GM12875 (cell line): Measurements from ENCODE around the gene MICALL1.
"Not testable (repeated sequence)": the region's sequence is repeated elsewhere in the genome, so short reads cannot be mapped to it uniquely, and the experiment has no call there.

Source experiments
- H3K4me3 ChIP-seq: one replicate; pipeline ENCODE4 v1.5.1; 2011; ENCODE audit warnings: low read depth, low read length, control low read depth
- CTCF ChIP-seq: IDR thresholded peaks from 2 replicates; pipeline ENCODE4 v1.5.1; 2011; ENCODE audit warnings: low read depth, mild to moderate bottlenecking, control low read depth, inconsistent platforms, low read length, moderate library complexity, borderline replicate concordance; ENCODE audit not compliant: insufficient read depth

MICALL1 gene

DNA sequence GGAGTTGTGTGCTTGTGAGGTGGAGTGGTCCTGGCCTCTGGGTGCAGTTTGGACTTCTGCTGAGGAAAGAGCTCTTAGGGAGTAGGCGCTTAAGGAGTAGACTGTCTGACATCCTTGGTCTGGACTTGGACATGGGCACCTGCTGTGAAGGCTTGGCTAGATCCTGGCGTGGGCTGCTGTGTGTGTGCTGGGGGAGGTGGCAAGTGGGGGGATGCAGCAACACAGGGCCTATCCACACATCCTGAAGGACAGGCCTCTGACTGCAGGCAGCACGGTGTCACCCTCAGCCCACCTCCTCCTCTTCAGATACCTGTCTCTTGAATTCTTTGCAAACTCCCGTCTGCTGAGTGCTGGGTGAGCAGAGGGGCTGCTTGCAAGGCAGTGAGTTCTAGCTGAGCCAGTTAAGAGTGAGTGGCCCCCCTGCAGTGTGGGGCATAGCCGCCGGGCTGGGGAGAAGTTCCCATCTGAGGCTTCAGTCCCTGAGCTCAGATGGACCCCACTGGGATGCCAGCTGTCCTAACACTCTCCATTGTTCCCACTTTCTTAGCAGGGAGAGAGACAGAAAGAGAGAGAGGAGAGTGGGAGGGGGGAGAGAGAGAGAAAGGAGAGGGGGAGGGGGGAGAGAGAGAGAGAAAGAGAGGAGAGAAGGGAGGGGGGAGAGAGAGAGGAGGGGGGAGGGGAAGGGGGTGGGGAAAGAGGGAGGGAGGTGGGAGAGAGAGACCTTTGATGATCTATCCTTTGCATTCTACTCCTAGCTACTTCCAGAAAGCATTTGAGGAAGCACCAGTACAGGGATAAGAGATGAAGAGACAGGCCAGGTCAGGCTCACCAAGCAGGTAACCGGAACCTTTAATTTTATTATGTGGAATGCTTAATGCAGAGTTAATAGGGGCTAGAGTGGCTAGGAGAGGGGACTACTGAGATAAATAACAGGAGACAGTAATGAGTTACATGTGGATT is 65.7 kb downstream of the MICALL1 start:
- H3K4me3 ChIP-seq = no peak overlapping the region

DNA sequence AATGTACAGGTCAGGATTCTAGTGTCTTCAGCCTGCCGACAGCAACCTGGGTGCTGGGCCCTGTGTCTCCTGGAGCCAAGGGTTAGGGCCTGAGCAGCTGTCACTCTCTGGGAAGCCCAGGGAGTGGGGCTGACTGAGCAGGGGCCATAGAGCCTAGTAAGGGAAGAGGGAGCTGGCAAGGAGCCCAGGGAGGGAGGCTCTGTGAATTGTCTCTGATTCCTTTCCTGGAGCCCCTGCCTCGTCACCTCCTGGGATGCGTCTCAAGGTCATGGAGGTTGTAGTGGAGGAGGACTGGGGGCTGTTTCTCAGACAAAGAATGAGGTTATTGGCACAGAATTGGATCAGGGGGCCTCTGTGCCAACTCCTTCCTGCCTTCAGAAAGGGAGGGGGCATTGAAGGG is 66.4 kb downstream of the MICALL1 start:
- TF ChIP-seq CTCF = no peak
- H3K4me3 ChIP-seq = no peak overlapping the region

More for the DNA sequence above, 65.7 kb downstream of the MICALL1 start:
- TF ChIP-seq CTCF = no peak

- H3K4me3 ChIP-seq = no peak overlapping the region
- no peak for TF ChIP-seq CTCF
Observed at GRCh38 chr22:37973271-37974170, 67.4 kb downstream of the MICALL1 start.

GRCh38 chr22:37975153-37975552 is 69.1 kb downstream of the MICALL1 start:
- H3K4me3 ChIP-seq = no peak overlapping the region
- no peak for TF ChIP-seq CTCF

DNA sequence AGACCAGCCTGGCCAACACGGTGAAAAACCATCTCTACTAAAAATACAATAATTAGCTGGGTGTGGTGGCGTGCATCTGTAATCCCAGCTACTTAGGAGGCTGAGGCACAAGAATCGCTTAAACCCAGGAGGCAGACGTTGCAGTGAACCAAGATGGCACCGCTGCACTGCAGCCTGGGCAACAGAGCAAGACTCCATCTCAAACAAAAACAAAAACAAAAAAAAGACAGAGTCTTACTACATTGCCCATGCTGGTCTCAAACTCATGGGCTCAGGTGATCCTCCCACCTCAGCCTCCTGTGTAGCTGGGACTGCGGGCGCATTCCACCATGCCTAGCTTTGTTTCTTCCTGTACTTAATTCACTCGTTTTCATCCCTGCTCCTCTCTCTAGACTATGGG is 69.9 kb downstream of the MICALL1 start:
- H3K4me3 ChIP-seq = not testable (repeated sequence)

DNA sequence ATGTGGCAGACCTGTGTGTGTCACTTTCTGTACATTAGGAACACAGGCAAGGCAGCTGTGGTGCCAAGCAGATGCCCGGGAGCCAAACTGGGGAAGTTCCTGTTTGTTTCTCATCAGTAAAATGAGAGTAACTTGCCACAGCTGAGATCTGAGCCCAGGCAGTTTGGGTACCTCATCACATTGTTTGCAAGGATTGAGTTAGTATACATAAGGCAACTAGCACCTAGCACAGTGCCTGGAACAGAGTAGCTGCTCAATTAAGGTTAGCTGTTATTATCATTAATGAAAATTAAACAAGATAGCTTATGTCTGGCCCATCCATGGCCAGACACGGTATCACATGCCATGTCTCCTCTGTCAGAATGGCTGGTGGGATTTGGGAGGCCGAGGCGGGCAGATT is 70.5 kb downstream of the MICALL1 start:
- H3K4me3 ChIP-seq = no peak overlapping the region
- no peak for TF ChIP-seq CTCF

- no peak for TF ChIP-seq CTCF
- H3K4me3 ChIP-seq = no peak overlapping the region
Observed at GRCh38 chr22:37979782-37980181, 73.7 kb downstream of the MICALL1 start.
